Stimulated activated CD4-positive, alpha-beta T cell treated with anti-CD3 and anti-CD28 coated beads, Interleukin-1b, Interleukin-23, amount 100 ng/mL, for 48 hours (primary cell): ENCODE measurements around the gene TRIM16.
"Not testable (repeated sequence)": the region's sequence is repeated elsewhere in the genome, so short reads cannot be mapped to it uniquely, and the experiment has no call there.

Experiments
- DNase-seq: peaks from one replicate; pipeline ENCODE4 v3.0.0-alpha.2; 2020

The TRIM16 gene

DNA sequence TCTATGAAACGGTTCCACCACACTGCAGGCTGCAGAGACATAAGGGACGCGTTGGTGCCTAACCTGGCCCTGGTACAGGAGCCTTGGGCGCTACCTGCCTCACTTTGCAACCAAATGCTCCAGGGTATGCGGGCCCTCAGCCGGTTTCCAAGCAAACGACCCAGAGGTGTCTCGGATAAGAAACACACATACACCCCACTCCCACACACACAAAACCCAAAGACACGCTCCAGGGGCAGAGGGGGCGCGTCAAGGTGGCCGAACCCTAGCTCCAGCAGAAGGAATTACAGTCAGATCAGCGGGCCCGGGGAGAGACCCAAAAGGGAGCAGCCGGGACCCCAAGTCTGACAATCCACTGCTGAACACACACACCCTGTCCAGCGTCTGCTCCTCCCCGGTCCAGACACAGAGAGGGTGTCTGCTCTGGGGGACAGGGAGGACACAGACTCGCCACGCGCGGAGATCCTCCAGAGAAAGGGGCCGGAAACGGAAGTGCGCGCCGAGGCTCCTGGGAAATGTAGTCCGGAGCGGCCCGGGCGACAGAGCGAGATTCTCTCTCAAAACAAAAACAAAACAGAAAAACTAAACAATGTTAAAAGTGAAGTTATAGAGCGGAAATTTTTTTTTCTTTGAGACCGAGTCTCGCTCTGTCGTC is at the start of gene TRIM16:
TSS of gene TRIM16 (minus strand) at position 488 of the 655 bp plus-strand sequence. CDS start 32,702 bp downstream, outside the sequence.
- DNase-seq = peak; percentile 75

DNA sequence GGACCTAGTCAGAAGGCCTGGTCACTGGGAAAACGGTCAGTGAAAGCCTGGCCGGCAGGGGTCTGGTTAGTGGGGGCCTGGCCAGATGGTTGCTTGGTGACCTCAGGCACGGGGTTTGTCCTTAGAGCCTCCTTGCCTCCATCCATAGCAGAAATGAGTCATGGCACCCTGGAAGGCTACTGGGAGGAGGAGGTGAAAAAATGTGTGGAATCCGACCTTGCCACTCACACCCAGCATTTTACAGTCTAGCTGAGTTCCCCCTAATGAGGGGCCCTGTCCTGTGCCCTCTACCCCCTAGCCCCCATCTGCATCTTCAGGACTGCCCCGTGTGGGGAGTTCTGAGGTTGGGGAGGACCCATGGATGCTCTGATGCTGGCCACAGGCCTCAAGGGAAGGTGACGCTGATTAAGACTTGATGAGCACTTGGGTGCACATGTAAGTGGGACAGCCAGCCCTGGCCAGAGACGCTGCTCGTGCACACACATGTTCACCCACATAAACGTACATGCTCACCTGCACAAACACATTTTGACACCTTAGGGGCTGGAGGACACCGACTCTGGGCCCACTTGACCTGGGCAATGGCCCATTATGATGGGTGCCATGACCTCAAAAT is 49.2 kb upstream of the TRIM16 start:
- not testable (repeated sequence) for DNase-seq

DNA sequence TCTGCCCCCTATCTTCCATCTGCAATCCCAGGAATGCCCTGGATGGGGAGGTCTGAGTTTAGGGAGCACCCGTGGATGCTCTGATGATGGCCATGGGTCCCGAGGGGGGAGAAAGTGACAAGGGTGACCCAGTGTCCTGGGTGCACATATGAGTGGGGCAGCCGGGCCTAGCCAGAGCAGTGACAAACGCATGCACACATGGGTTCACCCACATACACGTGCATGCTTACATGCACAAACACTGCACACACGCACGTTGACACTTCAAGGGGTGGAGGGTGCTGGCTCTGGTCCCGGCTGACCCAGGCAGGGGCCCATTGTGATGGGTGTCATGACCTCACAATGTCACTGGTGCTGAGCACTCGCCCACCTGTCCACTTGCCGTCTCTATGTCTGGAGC is 47.8 kb upstream of the TRIM16 start, which contains the start of gene TBC1D26:
TSS of gene TBC1D26 (plus strand) at position 384 of the 400 bp plus-strand sequence. CDS start 3,066 bp downstream, outside the sequence.
- DNase-seq = not testable (repeated sequence)

DNA sequence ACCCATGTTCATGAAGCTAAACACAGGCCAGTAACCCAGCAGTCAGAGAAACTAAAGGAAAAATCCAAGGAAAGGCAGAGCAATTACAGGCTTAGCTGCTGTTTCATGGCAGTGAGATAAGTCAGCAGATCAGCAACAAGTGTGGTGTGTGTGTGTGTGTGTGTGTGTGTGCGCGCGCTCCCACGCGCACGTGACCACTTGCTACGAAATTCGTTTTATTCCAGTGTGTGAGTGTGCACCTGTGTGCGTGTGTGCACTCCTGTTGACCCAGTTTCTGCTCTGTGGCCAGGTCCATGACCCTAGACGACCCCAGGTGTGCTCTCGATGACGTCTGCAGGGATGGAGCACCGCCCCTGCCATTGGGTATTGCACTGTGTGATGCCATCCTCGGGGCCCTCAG is 46.4 kb upstream of the TRIM16 start:
- not testable (repeated sequence) for DNase-seq

DNA sequence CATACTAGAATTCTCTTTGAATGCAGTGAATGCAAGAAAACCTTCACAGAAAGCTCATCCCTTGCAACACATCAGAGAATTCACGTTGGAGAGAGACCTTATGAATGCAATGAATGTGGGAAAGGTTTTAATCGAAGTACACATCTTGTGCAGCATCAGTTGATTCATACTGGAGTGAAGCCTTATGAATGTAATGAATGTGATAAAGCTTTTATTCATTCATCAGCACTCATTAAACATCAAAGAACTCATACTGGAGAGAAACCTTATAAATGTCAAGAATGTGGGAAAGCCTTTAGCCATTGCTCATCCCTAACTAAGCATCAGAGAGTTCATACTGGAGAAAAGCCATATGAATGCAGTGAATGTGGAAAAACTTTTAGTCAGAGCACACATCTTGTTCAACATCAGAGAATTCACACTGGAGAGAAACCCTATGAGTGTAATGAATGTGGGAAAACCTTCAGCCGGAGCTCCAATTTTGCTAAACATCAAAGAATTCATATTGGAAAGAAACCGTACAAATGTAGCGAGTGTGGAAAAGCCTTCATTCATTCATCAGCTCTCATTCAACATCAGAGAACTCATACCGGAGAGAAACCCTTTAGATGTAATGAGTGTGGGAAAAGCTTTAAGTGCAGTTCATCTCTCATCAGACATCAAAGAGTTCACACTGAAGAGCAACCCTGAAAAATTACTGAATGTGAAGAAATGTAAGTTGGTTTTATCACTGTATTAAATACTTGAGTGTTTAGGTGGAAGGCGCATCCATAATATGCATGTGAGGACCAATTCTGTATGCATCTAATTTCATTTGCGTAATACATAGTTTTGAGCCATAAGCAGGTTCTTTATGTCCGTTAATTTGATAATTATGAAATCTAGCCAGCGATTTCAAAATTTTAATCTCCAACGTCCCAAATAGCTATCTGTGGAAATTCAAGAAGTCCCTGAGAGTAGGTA is 32.8 kb upstream of the TRIM16 start:
- DNase-seq = not testable (repeated sequence)

DNA sequence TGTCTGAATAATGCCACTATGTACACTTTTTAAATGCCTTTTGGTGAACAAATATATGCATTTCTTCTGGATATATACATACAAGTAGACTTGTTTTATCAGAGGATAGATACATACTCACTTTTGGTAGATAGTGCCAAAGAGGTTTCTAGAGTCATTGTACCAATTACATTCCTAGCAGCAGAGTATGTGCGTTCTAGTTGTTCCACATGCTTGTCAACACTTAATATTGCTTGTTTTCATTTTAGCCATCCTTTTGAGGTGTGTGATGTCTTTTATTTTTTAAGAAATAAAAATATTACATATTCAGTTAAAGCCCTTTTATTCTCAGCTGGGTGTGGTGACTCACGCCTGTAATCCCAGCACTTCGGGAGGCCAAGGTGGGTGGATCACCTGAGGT is 24.8 kb upstream of the TRIM16 start:
- not testable (repeated sequence) for DNase-seq

DNA sequence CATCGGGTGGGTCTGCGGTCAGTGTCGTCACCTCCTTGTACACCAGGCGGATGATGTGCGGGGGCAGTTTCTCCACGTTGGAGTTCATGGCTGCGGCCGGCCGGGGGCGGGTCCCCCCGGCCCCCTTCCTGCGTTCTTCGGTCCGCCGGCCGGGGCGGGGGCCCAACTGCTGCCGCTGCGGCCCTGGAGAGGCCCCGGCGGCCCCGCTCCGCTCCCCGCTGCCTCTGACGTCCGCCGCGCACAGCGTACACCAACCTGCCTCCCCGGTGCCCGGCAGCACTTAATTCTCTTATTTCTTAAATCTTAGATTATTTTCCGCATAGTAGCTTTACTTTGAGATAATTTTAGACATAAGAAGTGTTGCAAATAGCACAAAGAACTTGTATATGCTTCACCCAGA is 20.7 kb upstream of the TRIM16 start:
- not testable (repeated sequence) for DNase-seq

DNA sequence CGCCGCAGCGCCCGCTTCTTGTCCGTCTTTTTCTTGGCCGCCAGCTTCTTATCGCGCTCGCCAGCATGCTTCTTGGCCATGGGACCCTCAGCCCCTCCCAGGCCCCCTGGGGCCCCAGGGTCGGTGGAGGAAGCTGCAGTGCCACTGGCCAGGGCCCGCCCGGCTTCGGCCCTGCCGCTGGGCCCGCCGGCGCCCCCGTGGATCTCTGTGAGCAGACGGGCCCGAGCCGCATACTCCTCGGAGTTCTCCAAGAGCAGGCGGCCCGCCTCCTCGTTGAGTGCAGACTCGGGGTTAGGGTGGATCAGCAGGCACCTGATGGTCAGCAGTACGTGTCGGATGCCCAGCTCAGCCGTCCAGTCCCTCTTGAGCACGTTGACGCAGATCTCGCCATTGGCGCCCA is 20.1 kb upstream of the TRIM16 start:
- DNase-seq = not testable (repeated sequence)

DNA sequence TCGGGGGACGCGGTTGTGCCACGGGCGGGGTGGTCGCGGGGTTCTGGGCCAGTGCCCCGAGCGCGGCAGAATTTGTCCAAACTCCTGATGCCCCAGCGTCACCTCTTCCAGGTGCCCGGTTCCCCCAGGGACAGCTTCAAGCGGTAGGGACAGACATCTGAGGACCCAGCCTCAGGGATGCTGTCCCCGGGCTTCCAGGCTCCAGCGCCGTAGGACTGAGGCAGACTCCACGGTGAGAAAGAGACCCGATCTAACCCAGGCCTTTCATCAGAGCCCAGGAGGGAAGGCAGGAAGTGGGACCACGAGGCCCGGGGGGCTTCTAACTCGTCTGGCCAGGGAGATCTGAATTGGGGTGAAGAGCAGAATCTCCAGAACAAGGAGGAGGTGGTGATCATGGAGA is 15.8 kb upstream of the TRIM16 start:
- not testable (repeated sequence) for DNase-seq

DNA sequence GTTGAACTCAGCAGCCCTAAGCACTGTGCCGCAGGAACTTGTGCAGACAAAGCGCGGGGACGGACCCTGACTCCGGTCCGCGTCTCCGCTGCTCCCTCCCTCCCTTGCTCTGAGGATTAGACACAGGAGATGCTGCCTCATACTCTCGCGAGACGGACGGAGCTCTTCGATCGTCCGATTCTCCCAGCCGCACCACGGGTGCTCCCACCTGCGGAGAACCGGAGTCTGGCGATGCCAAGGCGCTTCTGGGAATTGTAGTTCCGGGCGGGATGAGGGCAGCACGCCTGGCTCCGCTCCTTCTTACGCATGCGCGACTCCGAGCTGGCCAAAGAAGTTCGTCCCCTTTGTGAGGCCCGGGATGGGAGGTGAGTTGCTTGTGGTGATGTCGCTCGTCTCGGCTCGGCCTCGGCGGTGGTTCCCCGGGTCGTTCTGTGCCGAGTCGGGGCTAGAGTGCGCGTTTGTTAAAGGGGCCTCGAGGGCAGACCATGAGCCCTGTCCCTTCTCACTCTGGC is 15.4 kb upstream of the TRIM16 start, which contains the start of gene ZNF286A:
TSS of gene ZNF286A (plus strand) at position 340 of the 512 bp plus-strand sequence. CDS start 578 bp downstream, outside the sequence.
- peak; percentile 99 for DNase-seq

DNA sequence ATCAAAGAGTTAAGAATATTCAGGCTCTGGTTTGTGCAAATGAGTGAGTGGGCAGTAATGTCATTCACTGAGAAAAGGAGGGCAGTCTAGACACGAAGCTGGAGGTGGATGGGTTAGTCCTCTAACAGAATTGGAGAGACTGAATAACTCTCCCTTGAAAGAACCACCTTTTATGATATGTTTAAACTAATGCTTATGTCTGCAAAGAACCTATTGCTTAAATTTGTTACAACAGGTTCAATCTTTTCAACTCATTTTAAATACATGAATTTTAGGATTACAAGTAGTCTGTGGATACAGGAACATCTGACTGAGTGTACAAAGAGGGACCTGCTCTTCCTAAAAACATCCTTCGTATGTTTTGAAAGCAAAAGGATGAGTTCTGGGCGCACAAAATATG is 14.9 kb upstream of the TRIM16 start:
- not testable (repeated sequence) for DNase-seq

DNA sequence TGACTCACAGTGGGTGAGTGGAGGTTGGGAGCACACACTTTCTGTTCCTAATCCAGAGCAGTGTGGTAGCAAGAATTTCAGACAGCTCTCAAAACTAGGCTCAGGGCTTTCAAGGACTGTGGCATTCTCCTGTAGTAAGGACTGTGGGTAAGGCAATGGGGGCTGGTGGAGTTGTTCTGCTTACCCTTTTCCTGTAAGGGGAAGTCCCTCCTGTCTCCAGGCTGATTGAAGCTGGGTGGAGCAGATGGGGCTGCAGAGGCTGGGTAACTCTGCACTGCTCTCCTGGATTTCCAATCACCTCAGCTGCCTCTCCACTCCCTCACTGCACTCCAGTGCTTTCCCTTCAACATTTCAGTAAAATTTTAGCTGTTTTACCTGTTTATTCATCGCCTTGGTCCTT is 3.4 kb upstream of the TRIM16 start:
- not testable (repeated sequence) for DNase-seq

DNA sequence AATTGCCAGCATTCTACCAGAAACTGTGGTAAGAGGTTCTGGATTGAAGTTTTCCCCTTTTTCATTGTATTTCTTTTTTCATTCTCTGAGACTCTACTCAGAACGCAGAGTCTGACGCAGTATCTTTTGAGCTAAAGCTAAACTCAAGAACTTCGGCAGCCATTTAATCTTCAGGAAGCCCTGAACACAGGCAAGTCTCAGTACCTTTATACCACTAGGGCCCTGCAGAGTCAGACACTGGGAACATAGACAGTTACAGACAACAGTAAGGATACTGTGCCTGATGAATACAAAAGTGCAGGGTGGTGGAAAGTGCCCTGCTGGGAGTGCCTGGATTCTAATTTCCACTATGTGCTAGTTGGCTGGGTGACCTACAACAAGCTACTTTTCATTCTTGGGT is 976 bp downstream of the TRIM16 start:
- DNase-seq = not testable (repeated sequence)

DNA sequence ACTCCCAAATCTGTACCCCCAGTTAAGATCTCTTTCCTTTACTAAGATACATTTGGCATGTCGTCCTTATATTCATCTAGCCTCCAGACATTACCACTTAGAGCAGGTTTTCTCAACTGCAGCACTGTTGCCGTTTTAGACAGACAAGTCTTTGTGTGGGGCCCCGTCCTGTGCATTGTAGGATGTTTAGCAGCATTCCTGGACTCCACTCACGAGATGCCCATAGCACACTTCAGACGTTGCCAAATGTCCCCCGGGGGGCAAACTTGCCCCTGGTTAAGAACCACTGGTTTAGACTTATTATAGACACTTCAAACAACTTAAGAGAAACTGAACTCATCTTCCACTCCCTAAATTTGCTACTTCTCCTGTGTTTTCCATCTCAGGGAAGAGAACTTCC is 8.1 kb downstream of the TRIM16 start:
- DNase-seq = not testable (repeated sequence)

DNA sequence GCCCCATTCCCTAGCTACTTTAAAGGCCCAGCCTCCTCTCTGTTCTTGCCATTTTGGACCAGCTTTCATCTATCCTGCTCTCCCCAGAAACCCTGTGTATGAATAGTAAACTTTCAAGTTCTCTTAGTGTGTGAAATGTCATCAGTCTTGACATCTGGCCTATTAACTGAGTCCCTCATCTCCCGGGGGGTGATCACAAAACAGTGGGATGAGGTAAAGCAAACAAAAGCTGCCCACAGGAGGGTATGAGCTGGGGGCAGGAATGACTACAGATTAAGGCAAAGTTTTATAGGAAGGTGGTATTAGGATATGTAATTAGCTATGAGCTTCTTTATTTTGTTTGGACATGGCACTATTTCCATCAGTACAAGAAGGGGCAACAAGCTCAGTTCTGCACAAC is 9.5 kb downstream of the TRIM16 start:
- not testable (repeated sequence) for DNase-seq

DNA sequence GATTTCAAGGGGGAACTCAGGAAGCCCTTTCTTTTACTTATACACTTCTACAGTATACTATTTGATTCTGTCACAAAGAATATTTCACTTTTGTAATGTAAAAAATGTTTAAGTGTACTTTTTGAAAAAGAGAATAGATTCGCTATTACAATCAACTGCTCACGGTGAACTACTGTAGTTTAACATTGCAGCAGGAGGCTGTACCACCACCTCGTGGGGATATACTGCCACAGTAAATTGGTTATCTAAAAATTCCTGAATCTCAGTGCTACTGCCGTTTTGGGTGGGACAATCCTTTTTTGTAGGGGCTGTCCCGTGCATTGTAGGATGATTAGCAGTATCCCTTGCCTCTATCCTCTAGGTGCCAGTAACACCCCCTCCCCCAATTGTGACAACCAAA is 14.6 kb downstream of the TRIM16 start:
- DNase-seq = not testable (repeated sequence)

DNA sequence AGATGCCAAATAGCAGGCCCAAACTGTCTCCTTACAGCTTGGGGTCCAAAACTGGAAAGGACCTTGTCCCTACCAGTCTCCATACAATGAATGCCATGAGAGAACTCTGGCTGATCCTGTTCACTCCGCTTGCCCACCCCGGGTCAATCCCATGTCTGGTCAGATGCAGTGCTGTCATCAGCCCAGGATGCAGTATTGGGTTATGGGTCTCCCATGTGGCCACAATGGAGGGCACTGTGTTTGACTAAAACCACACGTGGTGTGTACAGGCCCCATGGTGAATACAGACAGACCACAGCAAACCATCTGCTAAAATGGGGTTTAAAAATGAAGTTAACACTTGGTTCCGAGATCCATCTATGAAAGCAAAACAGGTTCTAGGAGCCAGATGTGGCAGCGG is 20.4 kb downstream of the TRIM16 start:
- no peak for DNase-seq

DNA sequence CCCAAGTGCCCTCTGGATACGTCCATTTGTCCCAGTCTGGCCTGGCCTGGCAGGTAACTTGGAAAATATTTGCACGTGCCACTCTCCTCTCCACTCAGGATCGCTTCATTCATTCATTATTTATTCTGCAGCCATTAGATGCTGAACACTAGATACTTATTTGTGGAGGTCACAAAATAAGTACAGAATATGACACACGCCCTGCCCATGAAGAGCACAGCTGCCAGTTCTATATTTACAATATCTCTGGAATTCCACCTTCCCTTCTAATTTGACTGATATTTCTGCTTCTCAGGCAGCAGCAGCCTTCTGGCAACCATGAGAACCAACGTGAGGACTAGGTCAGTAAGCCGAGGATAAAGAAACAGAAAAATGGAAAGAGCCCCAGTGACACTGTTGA is 20.9 kb downstream of the TRIM16 start:
- no peak for DNase-seq

DNA sequence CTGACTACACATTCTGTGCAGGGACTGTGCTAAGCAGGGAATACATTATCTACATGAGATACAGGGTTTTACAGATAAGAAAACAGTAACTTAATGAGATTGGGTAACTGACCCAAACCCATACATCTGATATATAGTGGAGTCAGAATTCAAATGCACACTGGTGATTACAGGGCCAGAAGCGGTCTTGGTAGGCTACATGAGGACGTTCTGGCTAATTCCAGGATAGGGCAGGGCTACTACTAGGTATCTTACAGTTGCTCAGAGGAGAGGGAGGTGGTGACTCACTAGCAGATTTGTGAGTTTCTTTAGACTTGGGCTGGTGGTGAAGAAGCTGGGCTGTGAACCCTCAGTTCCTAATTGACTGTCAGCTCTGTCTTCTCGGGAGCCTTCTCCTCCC is 21.4 kb downstream of the TRIM16 start:
- no peak for DNase-seq

DNA sequence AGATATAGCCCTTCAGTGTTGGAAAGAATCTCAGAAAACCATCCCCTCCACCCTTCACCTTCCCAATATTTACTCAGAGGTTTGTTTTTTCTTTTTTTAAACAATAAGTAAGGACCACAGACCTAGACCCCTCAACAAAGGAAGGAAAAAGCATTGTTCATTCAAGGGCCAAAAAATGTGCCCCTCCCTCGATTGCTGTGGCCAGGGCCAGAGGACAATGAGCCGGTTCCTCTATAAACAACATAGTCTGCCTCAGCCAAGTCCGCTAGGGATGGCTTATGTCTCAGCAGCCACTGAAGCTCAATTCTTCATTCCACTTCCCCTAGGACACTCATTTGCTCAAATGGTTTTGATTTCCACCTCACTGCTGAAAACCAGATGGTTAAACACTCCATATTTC is 24.0 kb downstream of the TRIM16 start:
- DNase-seq = no peak

DNA sequence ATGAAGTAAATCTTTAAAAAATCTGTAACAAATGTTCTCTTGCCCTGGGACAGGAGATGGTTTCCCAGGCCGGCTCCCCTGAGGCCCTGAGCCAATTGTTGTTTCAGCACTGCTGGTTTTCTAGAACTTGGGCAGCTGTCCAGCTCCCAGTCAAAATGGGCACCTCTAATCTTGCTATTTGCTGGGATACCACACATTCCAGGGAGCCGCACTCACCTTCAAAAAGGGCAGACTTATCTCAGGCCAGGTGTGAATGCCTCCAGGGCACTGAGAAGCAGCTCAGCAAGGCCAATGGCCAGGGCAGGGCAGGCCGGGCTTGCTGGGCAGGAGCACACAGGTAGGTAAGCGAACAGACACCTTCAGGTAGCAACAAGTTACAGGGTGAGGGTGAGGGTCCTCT is 24.4 kb downstream of the TRIM16 start:
- no peak for DNase-seq

DNA sequence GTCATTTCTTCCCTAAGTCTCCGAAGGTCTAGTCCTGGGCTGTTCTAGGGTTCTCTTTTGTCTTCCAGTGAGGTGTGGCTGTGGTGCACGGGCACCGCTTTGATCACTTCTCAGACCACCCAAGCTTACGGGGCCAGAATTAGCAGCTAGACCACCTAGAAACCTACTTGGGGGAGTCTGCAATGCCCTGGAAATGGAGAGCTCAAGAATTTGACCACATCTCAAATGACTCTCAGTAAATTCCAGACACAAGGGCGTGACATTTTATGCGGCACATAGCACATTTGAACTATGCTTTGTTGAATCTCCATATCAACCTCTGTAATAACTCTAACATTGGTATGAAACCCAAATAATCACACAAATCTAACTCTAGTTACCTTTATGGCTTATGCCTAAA is 24.9 kb downstream of the TRIM16 start:
- no peak for DNase-seq

DNA sequence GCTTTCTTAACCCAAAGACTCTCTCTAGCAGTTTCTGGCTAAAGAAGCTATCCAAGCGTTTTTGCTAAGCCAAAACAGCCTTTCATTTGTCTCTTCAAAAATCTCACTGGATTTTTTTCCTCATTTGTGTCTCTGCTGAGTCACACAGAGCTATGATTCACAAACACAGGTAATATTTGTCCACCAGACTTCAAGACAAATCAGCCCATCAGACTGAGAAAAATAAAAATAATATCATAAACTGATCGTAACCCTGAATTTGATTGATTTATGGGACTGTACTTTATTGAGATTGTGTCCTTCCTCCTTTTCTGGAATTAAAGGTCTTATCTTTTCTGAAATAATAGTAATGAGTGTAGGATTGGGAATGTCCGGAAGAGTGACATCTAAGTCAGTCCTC is 25.8 kb downstream of the TRIM16 start:
- no peak for DNase-seq
